ENCODE measurements around the gene LBHD2. TPM values are rescaled to one million over a fixed set of nuclear protein-coding genes. Genes with fewer than 3 reads are reported as not detected.

The LBHD2 gene
- total and polyA plus RNA-seq, 2 of the 13 experiments (the other 11 are each of a cell fraction or from before 2014, with no cell fraction given), result 0.67 to 1.00 TPM

DNA sequence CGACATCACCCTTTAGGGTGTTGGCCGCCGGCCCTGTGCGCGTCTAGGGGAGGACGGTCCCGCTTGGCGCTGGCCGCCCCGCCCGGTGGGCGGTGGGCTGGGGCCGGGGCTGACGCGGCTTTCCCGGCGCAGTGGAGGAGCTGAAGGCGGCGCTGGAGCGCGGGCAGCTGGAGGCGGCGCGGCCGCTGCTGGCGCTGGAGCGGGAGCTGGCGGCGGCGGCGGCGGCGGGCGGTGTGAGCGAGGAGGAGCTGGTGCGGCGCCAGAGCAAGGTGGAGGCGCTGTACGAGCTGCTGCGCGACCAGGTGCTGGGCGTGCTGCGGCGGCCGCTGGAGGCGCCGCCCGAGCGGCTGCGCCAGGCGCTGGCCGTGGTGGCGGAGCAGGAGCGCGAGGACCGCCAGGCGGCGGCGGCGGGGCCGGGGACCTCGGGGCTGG, 42.9 kb downstream of the LBHD2 start (continued):
- TF ChIP-seq, protein P1, sequence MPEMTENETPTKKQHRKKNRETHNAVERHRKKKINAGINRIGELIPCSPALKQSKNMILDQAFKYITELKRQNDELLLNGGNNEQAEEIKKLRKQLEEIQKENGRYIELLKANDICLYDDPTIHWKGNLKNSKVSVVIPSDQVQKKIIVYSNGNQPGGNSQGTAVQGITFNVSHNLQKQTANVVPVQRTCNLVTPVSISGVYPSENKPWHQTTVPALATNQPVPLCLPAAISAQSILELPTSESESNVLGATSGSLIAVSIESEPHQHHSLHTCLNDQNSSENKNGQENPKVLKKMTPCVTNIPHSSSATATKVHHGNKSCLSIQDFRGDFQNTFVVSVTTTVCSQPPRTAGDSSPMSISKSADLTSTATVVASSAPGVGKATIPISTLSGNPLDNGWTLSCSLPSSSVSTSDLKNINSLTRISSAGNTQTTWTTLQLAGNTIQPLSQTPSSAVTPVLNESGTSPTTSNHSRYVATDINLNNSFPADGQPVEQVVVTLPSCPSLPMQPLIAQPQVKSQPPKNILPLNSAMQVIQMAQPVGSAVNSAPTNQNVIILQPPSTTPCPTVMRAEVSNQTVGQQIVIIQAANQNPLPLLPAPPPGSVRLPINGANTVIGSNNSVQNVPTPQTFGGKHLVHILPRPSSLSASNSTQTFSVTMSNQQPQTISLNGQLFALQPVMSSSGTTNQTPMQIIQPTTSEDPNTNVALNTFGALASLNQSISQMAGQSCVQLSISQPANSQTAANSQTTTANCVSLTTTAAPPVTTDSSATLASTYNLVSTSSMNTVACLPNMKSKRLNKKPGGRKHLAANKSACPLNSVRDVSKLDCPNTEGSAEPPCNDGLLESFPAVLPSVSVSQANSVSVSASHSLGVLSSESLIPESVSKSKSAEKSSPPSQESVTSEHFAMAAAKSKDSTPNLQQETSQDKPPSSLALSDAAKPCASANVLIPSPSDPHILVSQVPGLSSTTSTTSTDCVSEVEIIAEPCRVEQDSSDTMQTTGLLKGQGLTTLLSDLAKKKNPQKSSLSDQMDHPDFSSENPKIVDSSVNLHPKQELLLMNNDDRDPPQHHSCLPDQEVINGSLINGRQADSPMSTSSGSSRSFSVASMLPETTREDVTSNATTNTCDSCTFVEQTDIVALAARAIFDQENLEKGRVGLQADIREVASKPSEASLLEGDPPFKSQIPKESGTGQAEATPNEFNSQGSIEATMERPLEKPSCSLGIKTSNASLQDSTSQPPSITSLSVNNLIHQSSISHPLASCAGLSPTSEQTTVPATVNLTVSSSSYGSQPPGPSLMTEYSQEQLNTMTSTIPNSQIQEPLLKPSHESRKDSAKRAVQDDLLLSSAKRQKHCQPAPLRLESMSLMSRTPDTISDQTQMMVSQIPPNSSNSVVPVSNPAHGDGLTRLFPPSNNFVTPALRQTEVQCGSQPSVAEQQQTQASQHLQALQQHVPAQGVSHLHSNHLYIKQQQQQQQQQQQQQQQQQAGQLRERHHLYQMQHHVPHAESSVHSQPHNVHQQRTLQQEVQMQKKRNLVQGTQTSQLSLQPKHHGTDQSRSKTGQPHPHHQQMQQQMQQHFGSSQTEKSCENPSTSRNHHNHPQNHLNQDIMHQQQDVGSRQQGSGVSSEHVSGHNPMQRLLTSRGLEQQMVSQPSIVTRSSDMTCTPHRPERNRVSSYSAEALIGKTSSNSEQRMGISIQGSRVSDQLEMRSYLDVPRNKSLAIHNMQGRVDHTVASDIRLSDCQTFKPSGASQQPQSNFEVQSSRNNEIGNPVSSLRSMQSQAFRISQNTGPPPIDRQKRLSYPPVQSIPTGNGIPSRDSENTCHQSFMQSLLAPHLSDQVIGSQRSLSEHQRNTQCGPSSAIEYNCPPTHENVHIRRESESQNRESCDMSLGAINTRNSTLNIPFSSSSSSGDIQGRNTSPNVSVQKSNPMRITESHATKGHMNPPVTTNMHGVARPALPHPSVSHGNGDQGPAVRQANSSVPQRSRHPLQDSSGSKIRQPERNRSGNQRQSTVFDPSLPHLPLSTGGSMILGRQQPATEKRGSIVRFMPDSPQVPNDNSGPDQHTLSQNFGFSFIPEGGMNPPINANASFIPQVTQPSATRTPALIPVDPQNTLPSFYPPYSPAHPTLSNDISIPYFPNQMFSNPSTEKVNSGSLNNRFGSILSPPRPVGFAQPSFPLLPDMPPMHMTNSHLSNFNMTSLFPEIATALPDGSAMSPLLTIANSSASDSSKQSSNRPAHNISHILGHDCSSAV (CRISPR knock-in tag; IDR thresholded peaks at IDR 0.05; ENCODE audit: borderline replicate concordance), result no peak
- TF ChIP-seq, protein P2, sequence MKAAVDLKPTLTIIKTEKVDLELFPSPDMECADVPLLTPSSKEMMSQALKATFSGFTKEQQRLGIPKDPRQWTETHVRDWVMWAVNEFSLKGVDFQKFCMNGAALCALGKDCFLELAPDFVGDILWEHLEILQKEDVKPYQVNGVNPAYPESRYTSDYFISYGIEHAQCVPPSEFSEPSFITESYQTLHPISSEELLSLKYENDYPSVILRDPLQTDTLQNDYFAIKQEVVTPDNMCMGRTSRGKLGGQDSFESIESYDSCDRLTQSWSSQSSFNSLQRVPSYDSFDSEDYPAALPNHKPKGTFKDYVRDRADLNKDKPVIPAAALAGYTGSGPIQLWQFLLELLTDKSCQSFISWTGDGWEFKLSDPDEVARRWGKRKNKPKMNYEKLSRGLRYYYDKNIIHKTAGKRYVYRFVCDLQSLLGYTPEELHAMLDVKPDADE (CRISPR knock-in tag; IDR thresholded peaks at IDR 0.05), result no peak
- TF ChIP-seq, protein P3, sequence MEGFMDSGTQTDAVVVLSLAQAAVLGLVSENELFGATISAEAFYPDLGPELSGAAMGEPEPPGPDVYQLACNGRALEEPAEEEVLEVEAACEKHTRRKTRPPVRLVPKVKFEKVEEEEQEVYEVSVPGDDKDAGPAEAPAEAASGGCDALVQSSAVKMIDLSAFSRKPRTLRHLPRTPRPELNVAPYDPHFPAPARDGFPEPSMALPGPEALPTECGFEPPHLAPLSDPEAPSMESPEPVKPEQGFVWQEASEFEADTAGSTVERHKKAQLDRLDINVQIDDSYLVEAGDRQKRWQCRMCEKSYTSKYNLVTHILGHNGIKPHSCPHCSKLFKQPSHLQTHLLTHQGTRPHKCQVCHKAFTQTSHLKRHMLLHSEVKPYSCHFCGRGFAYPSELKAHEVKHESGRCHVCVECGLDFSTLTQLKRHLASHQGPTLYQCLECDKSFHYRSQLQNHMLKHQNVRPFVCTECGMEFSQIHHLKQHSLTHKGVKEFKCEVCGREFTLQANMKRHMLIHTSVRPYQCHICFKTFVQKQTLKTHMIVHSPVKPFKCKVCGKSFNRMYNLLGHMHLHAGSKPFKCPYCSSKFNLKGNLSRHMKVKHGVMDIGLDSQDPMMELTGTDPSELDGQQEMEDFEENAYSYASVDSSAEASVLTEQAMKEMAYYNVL (CRISPR knock-in tag; IDR thresholded peaks at IDR 0.05; ENCODE audit: borderline replicate concordance), result no peak
- TF ChIP-seq, protein P4, sequence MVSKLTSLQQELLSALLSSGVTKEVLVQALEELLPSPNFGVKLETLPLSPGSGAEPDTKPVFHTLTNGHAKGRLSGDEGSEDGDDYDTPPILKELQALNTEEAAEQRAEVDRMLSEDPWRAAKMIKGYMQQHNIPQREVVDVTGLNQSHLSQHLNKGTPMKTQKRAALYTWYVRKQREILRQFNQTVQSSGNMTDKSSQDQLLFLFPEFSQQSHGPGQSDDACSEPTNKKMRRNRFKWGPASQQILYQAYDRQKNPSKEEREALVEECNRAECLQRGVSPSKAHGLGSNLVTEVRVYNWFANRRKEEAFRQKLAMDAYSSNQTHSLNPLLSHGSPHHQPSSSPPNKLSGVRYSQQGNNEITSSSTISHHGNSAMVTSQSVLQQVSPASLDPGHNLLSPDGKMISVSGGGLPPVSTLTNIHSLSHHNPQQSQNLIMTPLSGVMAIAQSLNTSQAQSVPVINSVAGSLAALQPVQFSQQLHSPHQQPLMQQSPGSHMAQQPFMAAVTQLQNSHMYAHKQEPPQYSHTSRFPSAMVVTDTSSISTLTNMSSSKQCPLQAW (CRISPR knock-in tag; IDR thresholded peaks at IDR 0.05), result no peak
- no peak for TF ChIP-seq ZSCAN22 (CRISPR knock-in tag; IDR thresholded peaks at IDR 0.05)
- TF ChIP-seq, protein P5, sequence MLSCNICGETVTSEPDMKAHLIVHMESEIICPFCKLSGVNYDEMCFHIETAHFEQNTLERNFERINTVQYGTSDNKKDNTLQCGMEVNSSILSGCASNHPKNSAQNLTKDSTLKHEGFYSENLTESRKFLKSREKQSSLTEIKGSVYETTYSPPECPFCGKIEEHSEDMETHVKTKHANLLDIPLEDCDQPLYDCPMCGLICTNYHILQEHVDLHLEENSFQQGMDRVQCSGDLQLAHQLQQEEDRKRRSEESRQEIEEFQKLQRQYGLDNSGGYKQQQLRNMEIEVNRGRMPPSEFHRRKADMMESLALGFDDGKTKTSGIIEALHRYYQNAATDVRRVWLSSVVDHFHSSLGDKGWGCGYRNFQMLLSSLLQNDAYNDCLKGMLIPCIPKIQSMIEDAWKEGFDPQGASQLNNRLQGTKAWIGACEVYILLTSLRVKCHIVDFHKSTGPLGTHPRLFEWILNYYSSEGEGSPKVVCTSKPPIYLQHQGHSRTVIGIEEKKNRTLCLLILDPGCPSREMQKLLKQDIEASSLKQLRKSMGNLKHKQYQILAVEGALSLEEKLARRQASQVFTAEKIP (CRISPR knock-in tag; IDR thresholded peaks at IDR 0.05; ENCODE audit: borderline replicate concordance), result no peak
- TF ChIP-seq, protein P6, sequence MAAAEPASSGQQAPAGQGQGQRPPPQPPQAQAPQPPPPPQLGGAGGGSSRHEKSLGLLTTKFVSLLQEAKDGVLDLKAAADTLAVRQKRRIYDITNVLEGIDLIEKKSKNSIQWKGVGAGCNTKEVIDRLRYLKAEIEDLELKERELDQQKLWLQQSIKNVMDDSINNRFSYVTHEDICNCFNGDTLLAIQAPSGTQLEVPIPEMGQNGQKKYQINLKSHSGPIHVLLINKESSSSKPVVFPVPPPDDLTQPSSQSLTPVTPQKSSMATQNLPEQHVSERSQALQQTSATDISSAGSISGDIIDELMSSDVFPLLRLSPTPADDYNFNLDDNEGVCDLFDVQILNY (CRISPR knock-in tag; conservative IDR thresholded peaks at IDR 0.05), result 0 out of 2 replicates have a peak, but pooled peaks have one; percentile 31
- TF ChIP-seq ATF7-NPFF (CRISPR knock-in tag; IDR thresholded peaks at IDR 0.05; ENCODE audit: low read depth), result peak; percentile 60; the same call in 1 of the 2 replicates
- TF ChIP-seq TEAD2 (CRISPR knock-in tag; IDR thresholded peaks at IDR 0.05), result no peak
- no peak for TF ChIP-seq SIX4 (CRISPR knock-in tag; IDR thresholded peaks at IDR 0.05)
- TF ChIP-seq ZNF839 (CRISPR knock-in tag; IDR thresholded peaks at IDR 0.05; ENCODE audit: borderline replicate concordance), result no peak
- no peak for TF ChIP-seq ZFP62 (CRISPR knock-in tag; IDR thresholded peaks at IDR 0.05)
- TF ChIP-seq GLI4 (CRISPR knock-in tag; IDR thresholded peaks at IDR 0.05; ENCODE audit: borderline replicate concordance), result no peak
